Vagina (tissue), 2 donors: Measurements from ENCODE around the gene SH3BP2. TPM values are rescaled to one million over a fixed set of nuclear protein-coding genes. Genes with fewer than 3 reads are reported as not detected.

Experiments
- DNase-seq, 2 donors: peaks; one replicate each; pipeline ENCODE4 v3.0.0-alpha.2; 2017; ENCODE audit errors: extremely low spot score in 2 of 2
- H3K27ac ChIP-seq: fragments of 200-600 bp; sonication (generic); one replicate; pipeline ENCODE4 v1.5.1; 2019
- H3K27me3 ChIP-seq: fragments of 200-600 bp; sonication (generic); one replicate; pipeline ENCODE4 v1.5.1; 2019
- H3K36me3 ChIP-seq, 2 donors: fragments of 200-600 bp; sonication (generic); one replicate each; pipeline ENCODE4 v1.5.1; 2017 to 2019
- H3K4me1 ChIP-seq: fragments of 200-600 bp; sonication (generic); one replicate; pipeline ENCODE4 v1.5.1; 2019
- H3K4me3 ChIP-seq, 2 donors: fragments of 200-600 bp; sonication (generic); 1 replicate in 1 of 2; 2 replicates in 1 of 2; pipeline ENCODE4 v1.5.1; 2016 to 2019
- H3K9me3 ChIP-seq: fragments of 200-600 bp; sonication (generic); one replicate; pipeline ENCODE4 v1.5.1; 2019
- POLR2A ChIP-seq, 2 donors: fragments of 450-650 bp; IDR thresholded peaks; one replicate each; pipeline ENCODE4 v1.6.1; 2017; ENCODE audit warnings: antibody characterized with exemption in 2 of 2, mild to moderate bottlenecking in 2 of 2, moderate library complexity in 2 of 2
- POLR2AphosphoS5 ChIP-seq, 2 donors: sonication (generic); formaldehyde crosslinking; IDR thresholded peaks; one replicate each; pipeline ENCODE4 v1.9.0; 2017; ENCODE audit warnings: antibody characterized with exemption in 2 of 2, mild to moderate bottlenecking in 2 of 2, low read depth in 1 of 2; ENCODE audit not compliant: insufficient read depth in 1 of 2
- intact Hi-C: fragments of 100-400 bp; cut with DNase I; formaldehyde crosslinking; loops from one replicate; pipeline ENCODE4 v1.15.1; 2023
- total RNA-seq: library from RNA; depleted of rRNA; stranded (reverse); fragments of >200 nt; gene quantifications from one replicate; pipeline ENCODE4 v1.2.3, GENCODE V29; 2016
- TF ChIP-seq, protein P1 (sequence below), 3 experiments: fragments of 450-650 bp in 2 of 3; fragments of 200-600 bp in 1 of 3; sonication (generic) in 1 of 3; IDR thresholded peaks; one replicate each; pipeline ENCODE4 v1.5.1; 2017 to 2019; ENCODE audit warnings: antibody characterized with exemption in 3 of 3, mild to moderate bottlenecking in 2 of 3, moderate library complexity in 2 of 3

Gene SH3BP2
- total RNA-seq, 1 donor from 2014 or later, result 102 TPM

DNA sequence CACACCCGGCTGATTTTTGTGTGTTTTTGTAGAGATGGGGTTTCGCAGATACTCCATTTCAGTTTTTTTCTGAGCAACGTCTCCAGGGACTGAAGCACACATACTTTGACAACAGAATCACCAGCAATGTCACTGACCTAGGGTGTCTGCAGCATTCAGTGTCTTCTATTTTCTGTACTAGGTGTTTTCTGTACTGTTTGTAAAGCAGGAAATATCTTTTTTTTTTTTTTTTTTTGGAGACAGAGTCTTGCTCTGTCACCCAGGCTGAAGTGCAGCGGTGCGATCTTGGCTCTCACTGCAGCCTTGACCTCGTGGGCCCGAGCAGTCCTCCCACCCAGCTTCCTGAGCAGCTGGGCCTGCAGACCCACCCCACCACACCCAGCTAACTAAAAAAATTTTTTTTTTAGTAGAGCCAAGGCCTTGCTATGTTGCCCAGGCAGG, 59.6 kb downstream of the SH3BP2 start:
- no peak for DNase-seq
- H3K27ac ChIP-seq, result no peak overlapping the region
- H3K36me3 ChIP-seq, result peaks cover 0 to 18% of the 10 kb centered on the region in 2 donors
- H3K4me3 ChIP-seq, result no peak overlapping the region
- H3K4me1 ChIP-seq, result peaks cover 74% of the 10 kb centered on the region
- intact Hi-C loops, result no loop called here
- TF ChIP-seq, protein P1, sequence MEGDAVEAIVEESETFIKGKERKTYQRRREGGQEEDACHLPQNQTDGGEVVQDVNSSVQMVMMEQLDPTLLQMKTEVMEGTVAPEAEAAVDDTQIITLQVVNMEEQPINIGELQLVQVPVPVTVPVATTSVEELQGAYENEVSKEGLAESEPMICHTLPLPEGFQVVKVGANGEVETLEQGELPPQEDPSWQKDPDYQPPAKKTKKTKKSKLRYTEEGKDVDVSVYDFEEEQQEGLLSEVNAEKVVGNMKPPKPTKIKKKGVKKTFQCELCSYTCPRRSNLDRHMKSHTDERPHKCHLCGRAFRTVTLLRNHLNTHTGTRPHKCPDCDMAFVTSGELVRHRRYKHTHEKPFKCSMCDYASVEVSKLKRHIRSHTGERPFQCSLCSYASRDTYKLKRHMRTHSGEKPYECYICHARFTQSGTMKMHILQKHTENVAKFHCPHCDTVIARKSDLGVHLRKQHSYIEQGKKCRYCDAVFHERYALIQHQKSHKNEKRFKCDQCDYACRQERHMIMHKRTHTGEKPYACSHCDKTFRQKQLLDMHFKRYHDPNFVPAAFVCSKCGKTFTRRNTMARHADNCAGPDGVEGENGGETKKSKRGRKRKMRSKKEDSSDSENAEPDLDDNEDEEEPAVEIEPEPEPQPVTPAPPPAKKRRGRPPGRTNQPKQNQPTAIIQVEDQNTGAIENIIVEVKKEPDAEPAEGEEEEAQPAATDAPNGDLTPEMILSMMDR (IDR thresholded peaks at IDR 0.05), result no peak
- TF ChIP-seq POLR2AphosphoS5 (IDR thresholded peaks at IDR 0.05; ENCODE audit: insufficient read depth in 1 of 2, low read depth in 1 of 2) (no peak), POLR2A (IDR thresholded peaks at IDR 0.05) (no peak)
- H3K9me3 ChIP-seq, result no peaks in the 10 kb centered on the region
- no peaks in the 10 kb centered on the region for H3K27me3 ChIP-seq

DNA sequence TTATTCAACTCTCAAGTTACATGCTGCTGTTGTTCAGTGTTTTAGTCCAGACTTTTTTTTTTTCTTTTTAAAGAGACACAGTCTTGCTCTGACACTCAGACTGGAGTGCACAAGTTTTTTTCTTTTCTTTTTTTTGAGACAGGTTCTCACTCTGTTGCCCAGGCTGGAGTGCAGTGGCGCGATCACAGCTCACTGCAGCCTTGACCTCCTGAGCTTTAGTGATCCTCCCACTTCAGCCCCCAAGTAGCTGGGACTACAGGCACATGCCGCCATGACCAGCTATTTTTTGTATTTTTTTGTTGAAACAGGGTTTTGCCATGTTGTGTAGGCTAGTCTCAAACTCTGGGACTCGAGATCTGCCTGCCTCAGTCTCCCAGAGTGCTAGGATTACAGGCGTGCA, 62.7 kb downstream of the SH3BP2 start:
- intact Hi-C loops, result no loop called here
- Histone ChIP-seq H3K4me1 (peaks cover 74% of the 10 kb centered on the region), H3K27me3 (no peaks in the 10 kb centered on the region), H3K4me3 (no peak overlapping the region), H3K27ac (no peak overlapping the region), H3K9me3 (no peaks in the 10 kb centered on the region), H3K36me3 (peaks cover 0 to 18% of the 10 kb centered on the region in 2 donors)
- DNase-seq, result no peak
- TF ChIP-seq, protein P1 (IDR thresholded peaks at IDR 0.05), result no peak
- no peak for TF ChIP-seq POLR2A (IDR thresholded peaks at IDR 0.05)

DNA sequence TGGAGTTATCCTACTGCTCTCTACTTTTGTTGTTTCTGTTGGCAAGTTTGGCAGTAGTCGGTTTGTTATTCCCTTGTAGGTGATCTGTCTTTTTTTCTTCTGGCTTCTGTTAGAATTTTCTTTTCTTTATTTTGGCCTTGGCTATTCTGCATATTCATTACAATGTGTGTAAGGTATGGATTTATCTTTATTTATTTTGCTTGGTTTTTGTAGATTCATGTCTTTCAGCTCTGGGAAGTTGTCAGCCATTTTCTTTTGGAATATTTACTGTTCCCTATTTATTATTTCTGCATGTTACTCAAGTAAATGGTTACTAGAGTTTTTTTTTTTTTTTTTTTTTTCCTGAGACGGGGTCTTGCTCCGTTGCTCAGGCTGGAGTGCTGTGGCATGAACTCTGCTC, 63.4 kb downstream of the SH3BP2 start:
- TF ChIP-seq, protein P1 (IDR thresholded peaks at IDR 0.05), result no peak
- TF ChIP-seq POLR2AphosphoS5 (IDR thresholded peaks at IDR 0.05; ENCODE audit: insufficient read depth in 1 of 2, low read depth in 1 of 2) (no peak), POLR2A (IDR thresholded peaks at IDR 0.05) (no peak)
- intact Hi-C loops, result no loop called here
- no peak for DNase-seq
- Histone ChIP-seq H3K27me3 (no peaks in the 10 kb centered on the region), H3K27ac (no peak overlapping the region), H3K36me3 (peaks cover 0 to 18% of the 10 kb centered on the region in 2 donors), H3K9me3 (no peaks in the 10 kb centered on the region), H3K4me3 (no peak overlapping the region), H3K4me1 (peaks cover 74% of the 10 kb centered on the region)

DNA sequence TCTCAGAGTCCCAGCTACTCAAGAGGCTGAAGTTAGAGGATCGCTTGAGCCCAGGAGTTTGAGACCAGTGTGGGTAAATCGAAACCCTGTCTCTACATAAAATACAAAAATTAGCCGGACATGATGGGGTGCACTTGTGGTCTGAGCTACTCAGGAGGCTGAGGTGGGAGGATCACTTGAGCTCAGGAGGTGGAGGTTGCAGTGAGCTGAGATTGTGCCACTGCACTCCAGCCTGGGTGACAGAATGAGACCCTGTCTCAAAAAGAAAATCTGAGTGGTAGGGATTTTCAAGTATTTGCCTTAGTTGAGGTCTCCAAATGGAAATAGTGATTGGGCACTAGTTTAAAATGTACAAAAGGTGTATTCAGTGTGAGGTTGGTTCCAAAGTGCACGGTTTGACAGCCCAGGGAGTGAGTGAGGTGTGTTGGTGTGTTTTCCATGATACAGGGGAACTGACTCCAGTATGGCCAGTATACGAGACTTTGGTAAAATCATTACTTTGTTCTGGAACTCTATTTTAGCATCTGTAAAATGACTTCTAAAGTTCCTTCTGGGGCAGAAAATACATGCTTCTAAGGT, 64.6 kb downstream of the SH3BP2 start:
- Histone ChIP-seq H3K4me3 (no peak overlapping the region), H3K4me1 (peaks cover 83% of the 10 kb centered on the region), H3K9me3 (no peaks in the 10 kb centered on the region), H3K27ac (no peak overlapping the region), H3K36me3 (peaks cover 0 to 18% of the 10 kb centered on the region in 2 donors), H3K27me3 (no peaks in the 10 kb centered on the region)
- intact Hi-C loops, result no loop called here
- TF ChIP-seq POLR2A (IDR thresholded peaks at IDR 0.05), result no peak
- TF ChIP-seq POLR2AphosphoS5 (IDR thresholded peaks at IDR 0.05; ENCODE audit: insufficient read depth in 1 of 2, low read depth in 1 of 2), result no peak
- TF ChIP-seq, protein P1 (IDR thresholded peaks at IDR 0.05), result no peak
- no peak for DNase-seq

DNA sequence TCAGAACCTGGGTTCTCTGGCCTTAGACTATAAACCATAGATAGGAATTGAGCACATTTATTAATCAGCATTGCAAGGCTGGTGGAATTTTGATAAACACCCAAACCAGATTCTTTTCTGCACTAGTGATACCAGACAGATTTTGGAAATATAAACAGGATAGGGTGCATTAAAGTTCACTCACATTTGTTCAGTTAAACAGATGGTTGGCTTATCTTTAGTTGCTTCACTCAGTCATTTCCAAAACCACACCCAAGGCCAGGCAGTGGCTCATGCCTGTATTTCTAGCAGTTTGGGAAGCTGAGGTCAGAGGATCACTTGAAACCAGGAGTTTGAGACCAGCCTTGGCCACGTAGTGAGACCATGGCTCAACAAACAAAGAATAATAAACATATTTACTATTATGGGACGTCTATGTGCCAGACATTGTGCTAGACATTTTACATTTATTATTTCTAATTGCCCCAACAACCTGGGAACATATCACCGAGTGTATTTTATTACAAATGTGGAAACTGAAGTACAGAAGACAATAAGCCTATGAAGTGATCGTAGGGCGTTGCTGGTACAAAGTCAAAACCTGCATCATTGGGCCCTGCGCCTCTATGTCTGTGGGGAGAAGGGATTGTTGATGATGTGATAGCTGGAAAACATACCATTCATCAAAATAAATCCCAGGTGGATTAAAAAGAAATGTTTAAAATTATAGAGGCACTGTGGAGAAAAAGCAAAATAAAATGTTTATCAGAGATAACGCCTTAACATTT, 65.7 kb downstream of the SH3BP2 start:
- H3K4me1 ChIP-seq, result peaks cover 78% of the 10 kb centered on the region
- peaks cover 0 to 13% of the 10 kb centered on the region in 2 donors for H3K36me3 ChIP-seq
- H3K27me3 ChIP-seq, result no peaks in the 10 kb centered on the region
- TF ChIP-seq POLR2A (IDR thresholded peaks at IDR 0.05), result no peak
- TF ChIP-seq POLR2AphosphoS5 (IDR thresholded peaks at IDR 0.05; ENCODE audit: insufficient read depth in 1 of 2, low read depth in 1 of 2), result no peak
- TF ChIP-seq, protein P1 (IDR thresholded peaks at IDR 0.05), result no peak
- H3K9me3 ChIP-seq, result no peaks in the 10 kb centered on the region
- no peak for DNase-seq
- no peak overlapping the region for H3K27ac ChIP-seq
- intact Hi-C loops, result no loop called here
- no peak overlapping the region for H3K4me3 ChIP-seq
